K562 (cell line): ENCODE data around the gene SLC2A10. TPM values are rescaled to one million over a fixed set of nuclear protein-coding genes. Genes with fewer than 3 reads are reported as not detected.

Source experiments
- ATAC-seq: fragments of 200-7000 bp; cut with Tn5 transposase; 3 replicates; pipeline ENCODE4 v1.9.1; 2020; ENCODE audit warnings: moderate library complexity
- BruUV-seq: library from RNA; stranded (reverse); fragments of 400-500 nt; replicated peaks from 2 replicates; lab custom pipeline; 2021; lab: Mats Ljungman, UMichigan
- CTCF ChIA-PET: fragments of 300-600 bp; formaldehyde crosslinking; extraction: SDS; loops from one replicate; lab custom pipeline; 2021; ENCODE audit warnings: low intra/inter-chr PET ratio; lab: Yijun Ruan, JAX
- POLR2A ChIA-PET: fragments of 300-600, 350-650 bp; sonication (Branson Sonifier 250); formaldehyde crosslinking; extraction: SDS; loops from one replicate; lab custom pipeline; 2021; ENCODE audit warnings: antibody characterized with exemption, inconsistent platforms; lab: Yijun Ruan, JAX
- DNase-seq, 4 experiments: peaks; one replicate each; pipeline versions ENCODE4 v3.0.0 to v3.0.0-alpha.2; 2011 to 2018; ENCODE audit warnings: low spot score in 3 of 4, mixed read lengths in 3 of 4; ENCODE audit errors: extremely low read depth in 1 of 4
- FAIRE-seq: peaks from 2 replicates; lab custom pipeline; 2011; peaks lifted over from hg19 to GRCh38; lab: Jason Lieb, UNC
- H2AFZ ChIP-seq: 2 replicates; pipeline ENCODE4 v1.6.0; 2011; ENCODE audit warnings: low read depth, low read length, control low read depth, inconsistent platforms
- H3K27ac ChIP-seq: fragments of 200-600 bp; 3 replicates; pipeline ENCODE4 v1.8.0; 2011; ENCODE audit warnings: low read depth, mild to moderate bottlenecking, control low read depth, inconsistent platforms, low read length, moderate library complexity, mixed read lengths; ENCODE audit errors: extremely low read depth
- H3K27me3 ChIP-seq, 2 experiments: fragments of 300-600 bp in 1 of 2; 2 replicates in 1 of 2; 3 replicates in 1 of 2; pipeline versions ENCODE4 v1.6.0 to v1.8.0; 2011; ENCODE audit warnings: inconsistent platforms in 2 of 2, low read length in 2 of 2, mild to moderate bottlenecking in 1 of 2, mixed read lengths in 1 of 2, moderate library complexity in 1 of 2; ENCODE audit not compliant: control insufficient read depth in 2 of 2, insufficient read depth in 2 of 2
- H3K36me3 ChIP-seq: fragments of 300-600 bp; 3 replicates; pipeline ENCODE4 v1.8.0; 2011; ENCODE audit warnings: mild to moderate bottlenecking, low read length, inconsistent platforms; ENCODE audit not compliant: control insufficient read depth, insufficient read depth
- H3K4me1 ChIP-seq, 2 experiments: fragments of 200-600 bp in 1 of 2; replicated peaks in 1 of 2; 2 replicates in 1 of 2; 3 replicates in 1 of 2; pipeline versions ENCODE4 v1.5.1 to v1.8.0; 2011; ENCODE audit warnings: inconsistent platforms in 2 of 2, low read length in 2 of 2, mild to moderate bottlenecking in 1 of 2, mixed read lengths in 1 of 2, moderate library complexity in 1 of 2; ENCODE audit not compliant: control insufficient read depth in 2 of 2, insufficient read depth in 2 of 2
- H3K4me2 ChIP-seq: 2 replicates; pipeline ENCODE4 v1.6.1; 2011; ENCODE audit warnings: low read length, control low read depth, inconsistent platforms, mixed read lengths; ENCODE audit not compliant: insufficient read depth
- H3K4me3 ChIP-seq: fragments of 200-600 bp; sonication (generic), shearing (Covaris generic); 2 replicates; pipeline ENCODE4 v1.5.1; 2016; ENCODE audit warnings: control low read depth, inconsistent platforms
- H3K79me2 ChIP-seq: fragments of 200-600 bp; 3 replicates; pipeline ENCODE4 v1.8.0; 2011; ENCODE audit warnings: low read length, inconsistent platforms; ENCODE audit not compliant: control insufficient read depth, insufficient read depth
- H3K9ac ChIP-seq, 2 experiments: 2 replicates each; pipeline versions ENCODE4 v1.6.0 to v1.6.1; 2011; ENCODE audit warnings: low read depth in 2 of 2, low read length in 2 of 2, control low read depth in 1 of 2, inconsistent platforms in 1 of 2, mild to moderate bottlenecking in 1 of 2, mixed read lengths in 1 of 2; ENCODE audit not compliant: insufficient read depth in 1 of 2
- H3K9me1 ChIP-seq: one replicate; pipeline ENCODE4 v1.6.0; 2011; ENCODE audit warnings: inconsistent platforms, mild to moderate bottlenecking, low read length, moderate library complexity; ENCODE audit not compliant: control insufficient read depth, insufficient read depth
- H3K9me3 ChIP-seq: replicated peaks from 2 replicates; pipeline ENCODE4 v1.5.1; 2011; ENCODE audit warnings: low read depth, low read length, inconsistent platforms; ENCODE audit not compliant: control insufficient read depth, insufficient read depth
- H4K20me1 ChIP-seq: replicated peaks from 2 replicates; pipeline ENCODE4 v1.6.1; 2011; ENCODE audit warnings: low read length, inconsistent platforms, mixed read lengths; ENCODE audit not compliant: control insufficient read depth, insufficient read depth
- KLF6 ChIP-seq: fragments of 250-450 bp; sonication (Bioruptor Pico); IDR thresholded peaks from 2 replicates; pipeline ENCODE4 v1.4.0; 2020; ENCODE audit warnings: mild to moderate bottlenecking, moderate library complexity, borderline replicate concordance
- SPI1 ChIP-seq: IDR thresholded peaks from 2 replicates; pipeline ENCODE4 v1.6.1; 2011; ENCODE audit warnings: low read depth, low read length, control low read depth, borderline replicate concordance
- SRSF9 ChIP-seq: fragments of 200-400 bp; formaldehyde crosslinking; IDR thresholded peaks from 2 replicates; pipeline ENCODE4 v1.6.1; 2017; ENCODE audit warnings: low read depth, low read length, borderline replicate concordance
- WGBS: fragments of 100-300 bp; shearing (Covaris generic); methylation state at CpG from one replicate; pipeline ENCODE4 v1.1.6; 2016; ENCODE audit warnings: low coverage, mixed read lengths; ENCODE audit not compliant: insufficient coverage; ENCODE audit errors: missing lambda C conversion rate; 5-methylcytosine and 5-hydroxymethylcytosine counted together
- in situ Hi-C: fragments of 300-500 bp; cut with MboI; formaldehyde crosslinking; loops from 4 replicates; pipeline ENCODE4 v1.15.0; 2018; ENCODE audit warnings: inconsistent platforms, mixed read lengths
- intact Hi-C: fragments of 100-400 bp; cut with micrococcal nuclease; formaldehyde crosslinking; loops from 2 replicates; pipeline ENCODE4 v1.14.2; 2022
- polyA plus RNA-seq, 8 experiments: library from polyadenylated mRNA; depleted of rRNA in 4 of 8; stranded (reverse) in 5 of 8; unstranded in 3 of 8; fragments of >200 nt; fragmentation: Nextera tagmentation in 2 of 8; fragmentation: Illumina TruSeq in 1 of 8; extraction: Ambion mirVana in 2 of 8; extraction: Trizol in 1 of 8; gene quantifications; 2 replicates each; pipeline versions ENCODE4 v1.2.1 to v1.2.3, GENCODE V29; 2011 to 2014; ENCODE audit warnings: inconsistent platforms in 1 of 8, missing spikeins in 1 of 8
- total RNA-seq, 7 experiments: library from RNA; depleted of rRNA in 6 of 7; stranded (reverse); fragments of >200 nt in 6 of 7; fragmentation: Illumina TruSeq in 2 of 7; extraction: Trizol in 2 of 7; gene quantifications; 2 replicates each; pipeline versions ENCODE4 v1.2.1 to v1.2.3, GENCODE V29; 2011 to 2021; ENCODE audit warnings: low replicate concordance in 1 of 7

SLC2A10 gene
- total and polyA plus RNA-seq, 9 of the 15 experiments (the other 6 are each of a cell fraction or from before 2014, with no cell fraction given) = 0.01 to 1.8 (median 0.10) TPM

DNA sequence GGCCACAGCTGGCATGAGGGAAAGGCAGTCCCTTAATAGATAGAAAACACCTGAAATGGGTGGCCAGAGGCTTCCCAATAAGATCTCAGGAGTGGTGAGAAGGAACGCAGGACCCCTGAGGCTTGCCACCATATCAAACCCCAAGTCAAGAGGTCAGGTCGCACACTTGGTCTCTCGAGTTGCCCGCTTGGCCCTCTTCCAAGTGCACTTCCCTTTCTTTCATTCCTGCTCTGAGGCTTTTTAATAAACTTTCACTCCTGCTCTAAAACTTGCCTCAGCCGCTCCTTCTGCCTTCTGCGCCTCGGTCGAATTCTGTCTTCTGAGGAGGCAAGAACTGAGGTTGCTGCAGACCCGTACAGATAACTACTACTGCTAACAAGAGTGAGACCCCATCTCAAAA, 64.2 kb downstream of the SLC2A10 start:
- ChIA-PET CTCF (interaction anchor here (0.6 kb wide), 1 partner anchor 11 kb away, joined by 3 read pairs; no protein-coding TSS in a partner anchor), POLR2A (no interaction called here)
- H3K9me1 ChIP-seq = no peaks in the 10 kb centered on the region
- TF ChIP-seq KLF6 (CRISPR knock-in tag) (no peak), SPI1 (peak; percentile 45; the same call in 1 of the 2 replicates)
- no peak overlapping the region for H3K27ac ChIP-seq
- no peaks in the 10 kb centered on the region for H3K36me3 ChIP-seq
- DNase-seq (no peak), FAIRE-seq (no peak), ATAC-seq (no peak)
- no peaks in the 10 kb centered on the region for H4K20me1 ChIP-seq
- no peak overlapping the region for H3K4me2 ChIP-seq
- H3K4me3 ChIP-seq = no peak overlapping the region
- no peaks in the 10 kb centered on the region for H3K9me3 ChIP-seq
- no peak overlapping the region for H2AFZ ChIP-seq
- intact Hi-C loops (loop anchor here (5.0 kb wide), 1 partner anchor 379 kb away; no protein-coding TSS in a partner anchor), in situ Hi-C loops (loop anchor here (25.0 kb wide), 1 partner anchor 614 kb away; no protein-coding TSS in a partner anchor)
- BruUV-seq = no TSS peak
- no peak overlapping the region for H3K9ac ChIP-seq
- H3K4me1 ChIP-seq = no peaks in the 10 kb centered on the region
- whole genome bisulfite sequencing = 2% methylated on average over 9 of the region's 9 CpGs
- no peaks in the 10 kb centered on the region for H3K79me2 ChIP-seq
- H3K27me3 ChIP-seq = peaks cover 0 to 26% of the 10 kb centered on the region in 2 experiments; a peak in 2 of 5 replicates

DNA sequence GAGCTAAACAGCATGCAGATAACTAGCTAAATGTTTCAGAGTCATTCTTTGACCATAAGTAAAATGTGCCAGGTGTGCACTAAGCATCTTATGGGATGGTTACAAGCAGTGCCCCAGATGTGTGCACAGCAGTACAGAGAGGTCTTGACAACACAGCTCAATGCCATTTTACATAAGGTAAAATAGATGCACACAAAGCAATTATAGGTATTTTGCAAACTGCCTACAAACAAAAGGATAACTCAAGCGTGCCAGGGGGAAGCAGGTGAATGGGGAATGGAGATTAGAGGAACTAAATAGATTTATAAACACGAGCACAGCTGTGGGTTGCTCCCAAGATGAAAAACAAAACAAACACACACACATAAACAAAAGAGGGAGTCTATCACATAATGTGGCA, 64.8 kb downstream of the SLC2A10 start:
- no peak for ATAC-seq
- Histone ChIP-seq H3K9me3 (no peaks in the 10 kb centered on the region), H3K36me3 (no peaks in the 10 kb centered on the region), H3K4me3 (no peak overlapping the region), H4K20me1 (no peaks in the 10 kb centered on the region), H3K4me1 (no peaks in the 10 kb centered on the region), H3K9me1 (no peaks in the 10 kb centered on the region), H3K4me2 (no peak overlapping the region), H2AFZ (no peak overlapping the region), H3K27ac (no peak overlapping the region), H3K27me3 (peaks cover 0 to 20% of the 10 kb centered on the region in 2 experiments; a peak in 2 of 5 replicates), H3K79me2 (no peaks in the 10 kb centered on the region), H3K9ac (no peak overlapping the region)
- no peak for TF ChIP-seq SRSF9
- in situ Hi-C loops (loop anchor here (25.0 kb wide), 1 partner anchor 613 kb away; no protein-coding TSS in a partner anchor), intact Hi-C loops (loop anchor here (5.0 kb wide), 1 partner anchor 378 kb away; no protein-coding TSS in a partner anchor)
- CTCF ChIA-PET = interaction anchor here (0.6 kb wide), 1 partner anchor 12 kb away, joined by 3 read pairs; no protein-coding TSS in a partner anchor
- POLR2A ChIA-PET = no interaction called here
- FAIRE-seq = no peak
- WGBS = 0% methylated on average over 2 of the region's 2 CpGs
- no peak for DNase-seq
- BruUV-seq = no TSS peak
